C4-2B (cell line): ENCODE results near the gene CD58.

Experiments
- ZFX ChIP-seq: fragments of 450-650 bp; IDR thresholded peaks from 2 replicates; pipeline ENCODE4 v1.6.1; 2017
- TF ChIP-seq, protein P1 (sequence below): fragments of 450-650 bp; conservative IDR thresholded peaks from 2 replicates; pipeline ENCODE4 v1.5.1; 2017; ENCODE audit warnings: mild to moderate bottlenecking

- TF ChIP-seq, protein P1, sequence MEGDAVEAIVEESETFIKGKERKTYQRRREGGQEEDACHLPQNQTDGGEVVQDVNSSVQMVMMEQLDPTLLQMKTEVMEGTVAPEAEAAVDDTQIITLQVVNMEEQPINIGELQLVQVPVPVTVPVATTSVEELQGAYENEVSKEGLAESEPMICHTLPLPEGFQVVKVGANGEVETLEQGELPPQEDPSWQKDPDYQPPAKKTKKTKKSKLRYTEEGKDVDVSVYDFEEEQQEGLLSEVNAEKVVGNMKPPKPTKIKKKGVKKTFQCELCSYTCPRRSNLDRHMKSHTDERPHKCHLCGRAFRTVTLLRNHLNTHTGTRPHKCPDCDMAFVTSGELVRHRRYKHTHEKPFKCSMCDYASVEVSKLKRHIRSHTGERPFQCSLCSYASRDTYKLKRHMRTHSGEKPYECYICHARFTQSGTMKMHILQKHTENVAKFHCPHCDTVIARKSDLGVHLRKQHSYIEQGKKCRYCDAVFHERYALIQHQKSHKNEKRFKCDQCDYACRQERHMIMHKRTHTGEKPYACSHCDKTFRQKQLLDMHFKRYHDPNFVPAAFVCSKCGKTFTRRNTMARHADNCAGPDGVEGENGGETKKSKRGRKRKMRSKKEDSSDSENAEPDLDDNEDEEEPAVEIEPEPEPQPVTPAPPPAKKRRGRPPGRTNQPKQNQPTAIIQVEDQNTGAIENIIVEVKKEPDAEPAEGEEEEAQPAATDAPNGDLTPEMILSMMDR, result no peak
- no peak for TF ChIP-seq ZFX
Measured at GRCh38 chr1:116483481-116484309, 87.1 kb downstream of the CD58 start.
